ENCODE measurements around the gene CEP290. TPM values are rescaled to one million over a fixed set of nuclear protein-coding genes. Genes with fewer than 3 reads are reported as not detected.

The CEP290 gene
- total RNA-seq, 1 experiment from 2014 or later, result 9.6 TPM

- no peak overlapping the region for H3K4me3 Mint-ChIP-seq
- ChIA-PET CTCF (no interaction called here), POLR2A (no interaction called here)
- H3K27ac Mint-ChIP-seq, result no peak overlapping the region
- DNase-seq (ENCODE audit: low spot score) (no peak), ATAC-seq (no peak)
- peaks cover 3% of the 10 kb centered on the region for H3K36me3 Mint-ChIP-seq
- no peaks in the 10 kb centered on the region for H3K4me1 Mint-ChIP-seq
- TF ChIP-seq SMAD4 (CRISPR knock-in tag; IDR thresholded peaks at IDR 0.05) (no peak), ATF6 (CRISPR knock-in tag; IDR thresholded peaks at IDR 0.05) (no peak), ZMAT4 (CRISPR knock-in tag; IDR thresholded peaks at IDR 0.05) (no peak), RORB (CRISPR knock-in tag; IDR thresholded peaks at IDR 0.05) (no peak), CREM (CRISPR knock-in tag; IDR thresholded peaks at IDR 0.05) (no peak), SOX15 (CRISPR knock-in tag; IDR thresholded peaks at IDR 0.05) (no peak), USF1 (CRISPR knock-in tag; IDR thresholded peaks at IDR 0.05) (no peak), ZBTB21 (CRISPR knock-in tag; IDR thresholded peaks at IDR 0.05; ENCODE audit: borderline replicate concordance) (no peak), SMAD3 (CRISPR knock-in tag; IDR thresholded peaks at IDR 0.05; ENCODE audit: borderline replicate concordance) (no peak), ATF1 (CRISPR knock-in tag; IDR thresholded peaks at IDR 0.05) (no peak)
- H3K9me3 Mint-ChIP-seq, result peaks cover 16% of the 10 kb centered on the region
- H3K27me3 Mint-ChIP-seq (ENCODE audit: low read depth), result no peaks in the 10 kb centered on the region
Measured at GRCh38 chr12:88026196-88026595, 115.7 kb downstream of the CEP290 start.

GRCh38 chr12:88017964-88018363, 123.9 kb downstream of the CEP290 start:
- Mint-ChIP-seq H3K27ac (no peak overlapping the region), H3K27me3 (ENCODE audit: low read depth) (no peaks in the 10 kb centered on the region), H3K4me3 (no peak overlapping the region), H3K4me1 (no peaks in the 10 kb centered on the region), H3K36me3 (peaks cover 32% of the 10 kb centered on the region), H3K9me3 (peaks cover 52% of the 10 kb centered on the region)
- ChIA-PET POLR2A (no interaction called here), CTCF (no interaction called here)
- ATAC-seq (no peak), DNase-seq (ENCODE audit: low spot score) (no peak)
- no peak for TF ChIP-seq NR3C1 (CRISPR knock-in tag; conservative IDR thresholded peaks at IDR 0.05; ENCODE audit: low read depth)
- no peak for TF ChIP-seq HMGXB4 (CRISPR knock-in tag; IDR thresholded peaks at IDR 0.05)
- no peak for TF ChIP-seq ZNF532 (CRISPR knock-in tag; IDR thresholded peaks at IDR 0.05; ENCODE audit: borderline replicate concordance)
- TF ChIP-seq CDX4 (CRISPR knock-in tag; IDR thresholded peaks at IDR 0.05; ENCODE audit: borderline replicate concordance), result no peak
- no peak for TF ChIP-seq FOXK1 (CRISPR knock-in tag; IDR thresholded peaks at IDR 0.05)
- TF ChIP-seq ZNF281 (CRISPR knock-in tag; IDR thresholded peaks at IDR 0.05), result no peak
- no peak for TF ChIP-seq RELA (CRISPR knock-in tag; IDR thresholded peaks at IDR 0.05; ENCODE audit: borderline replicate concordance)
- TF ChIP-seq ATF2 (CRISPR knock-in tag; IDR thresholded peaks at IDR 0.05; ENCODE audit: borderline replicate concordance, low read depth), result no peak

All from WTC11 (cell line).